Right ventricle myocardium inferior (tissue), 1 donor: ENCODE data around the gene ZBTB20. TPM values are rescaled to one million over a fixed set of nuclear protein-coding genes. Genes with fewer than 3 reads are reported as not detected.

Experiments used
- ATAC-seq: fragments of 200-7000 bp; cut with Tn5 transposase; one replicate; pipeline ENCODE4 v1.9.1; 2020; ENCODE audit warnings: mild to moderate bottlenecking, moderate library complexity
- DNase-seq: peaks from one replicate; pipeline ENCODE4 v3.0.0; 2021; ENCODE audit errors: missing footprints
- intact Hi-C: fragments of 100-400 bp; cut with DNase I; formaldehyde crosslinking; loops from one replicate; pipeline ENCODE4 v1.11.0; 2022
- total RNA-seq: library from RNA; stranded (reverse); fragmentation: NEBNext Ultra II Directional; extraction: Animal tissue kit (Norgen Biotek cat#: 25700); gene quantifications from one replicate; pipeline ENCODE4 v1.2.1, GENCODE V29; 2021
- donor health status: DM: no; HTN: yes; CAD: no; lungs with severe emphysema.

ZBTB20 gene
- total RNA-seq, 1 donor from 2014 or later = 55.7 TPM

- ATAC-seq (no peak), DNase-seq (no peak)
- intact Hi-C loops = no loop called here
These were observed 496.3 kb downstream of the ZBTB20 start for GRCh38 chr3:114650808-114651207.

- no peak for ATAC-seq
- DNase-seq = no peak
- intact Hi-C loops = no loop called here
These were observed 497.8 kb downstream of the ZBTB20 start for GRCh38 chr3:114649331-114649730.

GRCh38 chr3:114646526-114646925 lies 500.6 kb downstream of the ZBTB20 start:
- intact Hi-C loops = no loop called here
- ATAC-seq = no peak

GRCh38 chr3:114645392-114645791 lies 501.7 kb downstream of the ZBTB20 start:
- ATAC-seq = no peak
- intact Hi-C loops = no loop called here
- no peak for DNase-seq

More at GRCh38 chr3:114646526-114646925, 500.6 kb downstream of the ZBTB20 start:
- DNase-seq = no peak

GRCh38 chr3:114644367-114644766 lies 502.7 kb downstream of the ZBTB20 start:
- ATAC-seq (no peak), DNase-seq (no peak)
- intact Hi-C loops = no loop called here

GRCh38 chr3:114642951-114643741 lies 503.9 kb downstream of the ZBTB20 start:
- intact Hi-C loops = no loop called here
- ATAC-seq = no peak

GRCh38 chr3:114640126-114640525 lies 507.0 kb downstream of the ZBTB20 start:
- no peak for DNase-seq
- intact Hi-C loops = no loop called here
- ATAC-seq = no peak

More at GRCh38 chr3:114642951-114643741, 503.9 kb downstream of the ZBTB20 start:
- no peak for DNase-seq

- no peak for DNase-seq
- intact Hi-C loops = no loop called here
- ATAC-seq = no peak
These were observed 507.9 kb downstream of the ZBTB20 start for GRCh38 chr3:114639171-114639570.

GRCh38 chr3:114635878-114636277 lies 511.2 kb downstream of the ZBTB20 start:
- DNase-seq (no peak), ATAC-seq (no peak)
- intact Hi-C loops = no loop called here

- DNase-seq (no peak), ATAC-seq (no peak)
- intact Hi-C loops = no loop called here
These were observed 512.5 kb downstream of the ZBTB20 start for GRCh38 chr3:114634635-114635034.

GRCh38 chr3:114632757-114633424 lies 514.2 kb downstream of the ZBTB20 start:
- intact Hi-C loops = no loop called here
- DNase-seq (no peak), ATAC-seq (no peak)

GRCh38 chr3:114627770-114628169 lies 519.3 kb downstream of the ZBTB20 start:
- peak; percentile 43 for ATAC-seq
- intact Hi-C loops = loop anchor here (10.0 kb wide), 1 partner anchor 467 kb away; no protein-coding TSS in a partner anchor

GRCh38 chr3:114626751-114627150 lies 520.3 kb downstream of the ZBTB20 start:
- intact Hi-C loops = loop anchor here (10.0 kb wide), 1 partner anchor 468 kb away; no protein-coding TSS in a partner anchor
- ATAC-seq (no peak), DNase-seq (no peak)

More at GRCh38 chr3:114627770-114628169, 519.3 kb downstream of the ZBTB20 start:
- no peak for DNase-seq

- intact Hi-C loops = loop anchor here (5.0 to 10.0 kb wide), 2 partner anchors 33 to 470 kb away; no protein-coding TSS in a partner anchor
- peak; percentile 95 for DNase-seq
These were observed 522.4 kb downstream of the ZBTB20 start for GRCh38 chr3:114624571-114625181.

GRCh38 chr3:114624047-114624445 lies 523.0 kb downstream of the ZBTB20 start:
- ATAC-seq = peak; percentile 92
- peak; percentile 62 for DNase-seq
- intact Hi-C loops = loop anchor here (5.0 to 10.0 kb wide), 2 partner anchors 33 to 471 kb away; no protein-coding TSS in a partner anchor

More at GRCh38 chr3:114624571-114625181, 522.4 kb downstream of the ZBTB20 start:
- ATAC-seq = peak; percentile 95

- no peak for DNase-seq
- intact Hi-C loops = loop anchor here (5.0 to 10.0 kb wide), 2 partner anchors 34 to 471 kb away; no protein-coding TSS in a partner anchor
- peak; percentile 6 for ATAC-seq
These were observed 523.6 kb downstream of the ZBTB20 start for GRCh38 chr3:114623420-114624046.

GRCh38 chr3:114622001-114622400 lies 525.1 kb downstream of the ZBTB20 start:
- DNase-seq (no peak), ATAC-seq (no peak)
- intact Hi-C loops = loop anchor here (5.0 to 10.0 kb wide), 2 partner anchors 35 to 473 kb away; no protein-coding TSS in a partner anchor

GRCh38 chr3:114619771-114620170 lies 527.3 kb downstream of the ZBTB20 start:
- intact Hi-C loops = loop anchor here (5.0 to 10.0 kb wide), 2 partner anchors 38 to 475 kb away; no protein-coding TSS in a partner anchor
- DNase-seq (no peak), ATAC-seq (no peak)
